GM21515 (cell line): ENCODE results near the gene KANSL1.
"Not testable (repeated sequence)": the region's sequence is repeated elsewhere in the genome, so short reads cannot be mapped to it uniquely, and the experiment has no call there.

Experiments
- ATAC-seq: cut with Tn5 transposase; IDR thresholded peaks from one replicate; pipeline ENCODE4 v1.9.1; 2021; ENCODE audit not compliant: unreplicated experiment

KANSL1 gene, protein sequence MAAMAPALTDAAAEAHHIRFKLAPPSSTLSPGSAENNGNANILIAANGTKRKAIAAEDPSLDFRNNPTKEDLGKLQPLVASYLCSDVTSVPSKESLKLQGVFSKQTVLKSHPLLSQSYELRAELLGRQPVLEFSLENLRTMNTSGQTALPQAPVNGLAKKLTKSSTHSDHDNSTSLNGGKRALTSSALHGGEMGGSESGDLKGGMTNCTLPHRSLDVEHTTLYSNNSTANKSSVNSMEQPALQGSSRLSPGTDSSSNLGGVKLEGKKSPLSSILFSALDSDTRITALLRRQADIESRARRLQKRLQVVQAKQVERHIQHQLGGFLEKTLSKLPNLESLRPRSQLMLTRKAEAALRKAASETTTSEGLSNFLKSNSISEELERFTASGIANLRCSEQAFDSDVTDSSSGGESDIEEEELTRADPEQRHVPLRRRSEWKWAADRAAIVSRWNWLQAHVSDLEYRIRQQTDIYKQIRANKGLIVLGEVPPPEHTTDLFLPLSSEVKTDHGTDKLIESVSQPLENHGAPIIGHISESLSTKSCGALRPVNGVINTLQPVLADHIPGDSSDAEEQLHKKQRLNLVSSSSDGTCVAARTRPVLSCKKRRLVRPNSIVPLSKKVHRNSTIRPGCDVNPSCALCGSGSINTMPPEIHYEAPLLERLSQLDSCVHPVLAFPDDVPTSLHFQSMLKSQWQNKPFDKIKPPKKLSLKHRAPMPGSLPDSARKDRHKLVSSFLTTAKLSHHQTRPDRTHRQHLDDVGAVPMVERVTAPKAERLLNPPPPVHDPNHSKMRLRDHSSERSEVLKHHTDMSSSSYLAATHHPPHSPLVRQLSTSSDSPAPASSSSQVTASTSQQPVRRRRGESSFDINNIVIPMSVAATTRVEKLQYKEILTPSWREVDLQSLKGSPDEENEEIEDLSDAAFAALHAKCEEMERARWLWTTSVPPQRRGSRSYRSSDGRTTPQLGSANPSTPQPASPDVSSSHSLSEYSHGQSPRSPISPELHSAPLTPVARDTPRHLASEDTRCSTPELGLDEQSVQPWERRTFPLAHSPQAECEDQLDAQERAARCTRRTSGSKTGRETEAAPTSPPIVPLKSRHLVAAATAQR (N-terminal part only)

DNA sequence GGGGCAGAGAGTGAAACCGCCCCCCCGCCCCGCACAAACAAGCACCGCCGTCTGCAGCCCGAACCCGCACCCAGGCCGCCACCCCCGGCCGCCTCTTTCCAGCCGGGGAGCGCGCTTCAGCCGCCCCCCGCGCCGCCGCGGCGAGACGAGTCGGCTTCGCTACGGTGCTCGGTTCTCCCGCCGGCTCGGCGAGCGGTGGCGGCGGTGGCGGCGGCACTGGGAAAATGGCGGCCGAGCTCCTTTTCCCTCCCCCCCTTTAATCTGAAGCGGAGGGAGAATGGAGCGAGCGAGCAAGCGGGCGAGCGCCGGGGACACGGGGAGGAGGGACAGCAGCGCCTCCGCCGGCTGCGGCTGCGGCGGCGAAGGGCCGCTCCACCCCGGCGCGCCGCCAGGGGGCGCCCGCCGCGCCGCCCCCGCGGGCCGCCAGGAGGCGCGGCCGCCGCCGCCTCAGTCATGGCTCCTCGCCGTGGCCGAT is at the start of gene KANSL1:
TSS of gene KANSL1 (minus strand) at position 279 of the 475 bp plus-strand sequence. CDS start 21,286 bp downstream, outside the sequence.
- peak; percentile 58 for ATAC-seq

DNA sequence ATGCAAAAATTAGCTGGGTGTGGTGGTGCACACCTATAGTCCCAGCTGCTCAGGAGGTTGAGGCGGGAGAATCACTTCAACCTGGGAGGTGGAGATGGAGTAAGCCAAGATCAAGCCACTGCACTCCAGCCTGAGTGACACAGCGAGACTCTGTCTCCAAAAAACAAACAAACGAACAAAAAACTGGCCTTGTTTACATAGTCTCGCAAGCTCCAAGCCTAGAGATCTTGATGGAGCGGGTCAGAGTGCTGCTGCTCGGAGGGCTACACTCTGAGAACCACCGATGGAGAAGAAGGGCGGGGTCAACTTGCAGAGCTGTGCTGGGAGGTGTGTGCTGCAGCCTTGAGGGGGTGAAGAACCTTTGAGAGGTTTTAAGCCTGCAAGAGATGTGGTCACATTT is 38.1 kb upstream of the KANSL1 start:
- ATAC-seq: not testable (repeated sequence)

DNA sequence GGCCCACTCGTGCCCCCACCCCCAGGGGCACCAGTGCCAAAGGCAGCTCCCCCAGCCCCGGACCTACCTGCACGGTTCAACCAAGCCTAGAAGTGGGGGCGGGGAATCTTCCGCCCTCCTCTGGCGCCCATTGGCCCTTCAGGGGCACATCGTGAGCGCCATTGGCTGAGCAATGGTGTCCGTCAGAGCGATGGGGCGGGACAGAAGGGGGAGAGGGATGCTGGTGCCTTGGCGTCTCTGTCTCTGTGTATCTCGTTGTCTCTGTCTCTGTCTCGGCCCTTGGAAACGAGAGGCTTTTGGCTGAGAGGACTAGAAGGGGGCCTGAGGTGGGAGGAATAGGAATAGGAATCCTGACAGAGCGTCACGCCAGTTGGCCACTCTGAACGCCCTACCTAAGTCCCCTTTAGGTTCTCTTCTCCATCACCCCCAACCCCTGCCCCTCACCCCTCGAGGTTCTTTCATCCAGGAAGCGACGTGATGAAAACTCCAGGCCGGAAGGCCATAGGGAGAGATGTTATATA is 32.1 kb upstream of the KANSL1 start:
- ATAC-seq: peak; percentile 99

DNA sequence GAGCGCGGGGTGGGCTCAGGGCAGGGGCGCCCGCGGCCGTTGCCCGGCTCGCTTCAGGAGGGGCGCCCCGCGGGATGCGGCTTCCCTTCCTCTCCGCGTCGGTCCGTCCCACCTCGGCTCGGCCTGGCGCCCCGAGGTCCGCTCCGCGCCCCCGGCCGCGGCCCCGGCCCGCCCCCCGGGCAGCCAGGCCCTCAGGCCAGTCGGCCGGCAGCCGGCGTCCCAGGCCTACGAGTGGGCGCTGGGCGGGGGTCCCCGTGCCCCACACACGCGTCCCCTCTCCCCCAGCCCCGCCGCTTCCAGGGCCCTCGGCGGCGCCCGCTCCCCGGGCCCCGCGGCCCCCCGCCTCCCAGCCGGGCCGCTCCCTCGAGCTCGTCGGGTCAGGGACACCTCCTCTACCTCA is 31.6 kb upstream of the KANSL1 start:
- peak; percentile 42 for ATAC-seq

DNA sequence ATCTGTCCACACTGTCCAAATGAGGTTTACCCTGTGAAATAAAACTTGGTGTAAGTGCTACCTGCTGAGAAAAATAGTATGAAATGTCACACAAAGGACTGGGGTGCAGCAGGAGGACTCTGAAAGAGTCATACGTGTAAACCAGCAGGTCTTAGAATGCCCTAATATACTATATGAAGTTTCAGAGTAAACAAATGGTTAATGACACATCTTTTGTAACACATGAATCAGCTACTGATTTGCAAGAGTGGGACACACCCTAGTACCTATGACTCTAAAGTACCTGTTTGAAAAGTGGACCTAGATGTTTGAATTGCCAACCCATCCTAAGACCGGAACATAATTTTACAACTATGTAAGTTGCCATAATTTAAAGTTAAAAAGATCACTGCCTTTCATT is 29.8 kb upstream of the KANSL1 start:
- not testable (repeated sequence) for ATAC-seq

DNA sequence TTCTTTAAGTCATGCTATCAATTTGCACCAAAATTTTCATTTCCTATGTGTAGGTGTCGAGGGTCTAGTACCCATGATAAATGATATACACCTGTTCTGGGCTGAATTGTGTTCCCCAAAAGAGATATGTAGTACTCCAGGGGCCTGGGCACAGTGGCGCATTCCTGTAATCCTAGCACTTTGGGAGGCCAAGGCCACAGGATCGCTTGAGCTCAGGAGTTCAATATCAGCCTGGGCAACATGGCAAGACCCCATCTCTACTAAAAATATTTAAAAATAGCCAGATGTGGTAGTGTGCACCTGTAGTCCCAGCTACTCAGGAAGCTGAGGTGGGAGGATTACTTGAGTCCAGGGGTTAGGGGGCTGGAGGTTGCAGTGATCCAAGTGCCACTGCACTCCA is 23.5 kb upstream of the KANSL1 start:
- no peak for ATAC-seq

DNA sequence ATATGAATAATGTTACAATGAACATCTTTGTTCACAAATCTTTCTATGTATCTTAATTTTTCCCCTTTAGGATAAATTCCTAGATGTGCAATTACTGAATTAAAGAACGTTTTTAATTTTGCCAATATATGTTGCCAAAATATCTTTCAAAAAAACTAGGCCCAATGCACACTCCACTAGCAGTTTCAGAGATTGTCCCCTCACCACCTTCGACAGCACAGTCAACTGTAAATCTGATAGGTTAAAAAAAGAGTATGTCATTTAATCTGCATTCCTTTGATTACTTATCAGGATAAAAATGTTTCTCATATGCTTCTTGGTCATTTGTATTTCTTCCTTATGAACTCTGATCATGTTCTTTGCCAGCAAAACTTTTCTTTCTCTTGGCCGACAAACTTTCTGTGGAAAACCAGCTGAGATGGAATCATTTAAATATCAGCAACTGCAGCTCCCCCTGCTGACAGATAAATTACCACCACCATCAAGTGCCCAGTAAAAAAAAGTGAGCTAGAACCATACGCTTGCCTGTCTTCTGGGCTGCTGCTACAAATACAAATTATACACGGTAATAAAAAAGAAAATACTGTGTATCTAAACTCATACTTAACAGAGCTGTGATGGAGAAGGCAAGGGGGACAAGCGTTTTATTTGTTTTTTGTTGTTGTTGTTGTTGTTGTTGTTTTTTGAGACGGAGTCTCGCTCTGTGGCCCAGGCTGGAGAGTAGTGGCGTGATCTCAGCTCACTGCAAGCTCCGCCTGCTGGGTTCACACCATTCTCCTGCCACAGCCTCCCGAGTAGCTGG is 19.6 kb upstream of the KANSL1 start:
- no peak for ATAC-seq

DNA sequence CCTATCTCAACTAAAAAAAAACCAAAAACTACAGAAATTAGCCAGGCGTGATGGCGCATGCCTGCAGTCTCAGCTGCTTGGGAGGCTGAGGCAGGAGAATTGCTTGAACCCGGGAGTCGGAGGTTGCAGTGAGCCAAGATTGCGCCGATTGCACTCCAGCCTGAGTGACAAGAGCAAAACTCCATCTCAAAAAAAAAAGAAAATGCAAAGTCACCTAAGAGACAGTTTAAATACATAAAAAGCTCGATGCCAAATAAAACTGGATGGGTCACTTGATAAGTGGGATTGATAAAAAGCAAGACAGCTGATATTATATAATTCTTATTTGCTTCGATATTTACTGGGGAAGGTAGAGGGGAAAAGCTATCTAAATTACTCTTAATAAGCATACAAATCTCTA is 15.8 kb upstream of the KANSL1 start:
- no peak for ATAC-seq

DNA sequence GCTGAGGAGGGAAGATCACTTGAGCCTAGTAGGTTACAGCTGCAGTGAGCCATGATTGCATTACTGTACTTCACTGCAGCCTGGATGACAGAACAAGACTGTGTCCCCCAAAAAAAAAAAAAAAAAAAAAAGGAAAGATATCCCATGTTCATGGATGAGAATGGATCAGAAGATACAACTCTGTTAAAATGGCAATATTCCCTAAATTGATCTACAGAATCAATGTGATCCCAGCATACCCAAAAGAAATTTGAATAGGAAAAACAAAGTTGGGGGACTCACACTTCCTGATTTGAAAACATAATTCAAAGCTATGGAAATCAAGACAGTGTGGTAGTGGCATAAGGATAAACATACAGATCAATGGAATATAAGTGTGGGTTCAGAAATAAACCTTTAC is 12.7 kb upstream of the KANSL1 start:
- ATAC-seq: no peak

DNA sequence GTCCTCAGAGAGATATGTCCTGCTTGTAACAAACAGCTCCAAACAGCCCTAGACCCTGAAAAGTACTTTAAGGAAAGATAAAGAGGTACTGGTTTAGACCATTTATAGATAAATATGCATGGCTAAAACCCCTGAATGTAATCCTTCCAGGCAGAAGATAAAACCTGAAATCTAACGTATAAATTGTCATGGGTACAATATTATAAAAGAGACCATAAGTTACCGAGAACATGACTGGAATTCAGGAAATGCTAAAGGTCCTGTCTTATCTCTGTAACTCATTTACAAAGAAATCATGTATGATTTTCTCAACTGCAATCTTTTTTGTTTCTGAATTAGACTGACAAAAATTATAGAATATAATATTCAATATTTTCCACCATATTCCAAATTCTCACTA is 9.2 kb upstream of the KANSL1 start:
- ATAC-seq: no peak

DNA sequence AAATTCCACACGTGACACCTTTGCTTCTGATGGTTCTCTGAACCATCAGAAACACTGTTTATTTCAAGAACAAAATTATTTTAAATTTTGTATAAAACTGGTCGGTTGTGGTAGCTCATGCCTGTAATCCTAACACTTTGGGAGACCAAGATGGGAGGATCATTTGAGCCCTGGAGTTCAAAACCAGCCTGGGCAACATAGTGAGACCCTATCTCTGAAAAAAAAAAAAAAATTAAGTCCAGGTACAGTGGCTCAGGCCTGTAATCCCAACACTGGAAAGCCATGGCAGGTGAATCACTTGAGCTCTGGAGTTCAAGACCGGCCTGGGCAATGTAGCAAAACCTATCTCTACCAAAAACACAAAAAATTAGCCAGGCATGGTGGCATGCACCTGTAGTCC is 8.3 kb upstream of the KANSL1 start:
- no peak for ATAC-seq

DNA sequence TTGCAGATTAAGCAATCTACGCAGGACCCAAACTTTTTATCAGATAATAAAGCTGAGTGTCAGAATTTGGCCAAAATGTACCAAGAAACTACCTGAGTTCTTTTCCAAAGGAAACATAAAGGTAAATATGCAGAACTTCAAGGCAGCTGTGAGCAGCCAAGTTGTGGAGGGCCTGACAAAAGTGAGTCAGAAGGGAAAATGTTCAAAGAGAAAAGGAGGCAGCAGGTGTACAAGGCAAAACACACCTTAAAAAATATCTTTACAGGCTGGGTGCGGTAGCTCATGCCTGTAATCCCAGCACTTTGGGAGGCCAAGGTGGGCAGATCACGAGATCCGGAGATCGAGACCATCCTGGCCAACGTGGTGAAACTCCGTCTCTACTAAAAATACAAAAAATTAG is 7.0 kb upstream of the KANSL1 start:
- no peak for ATAC-seq

DNA sequence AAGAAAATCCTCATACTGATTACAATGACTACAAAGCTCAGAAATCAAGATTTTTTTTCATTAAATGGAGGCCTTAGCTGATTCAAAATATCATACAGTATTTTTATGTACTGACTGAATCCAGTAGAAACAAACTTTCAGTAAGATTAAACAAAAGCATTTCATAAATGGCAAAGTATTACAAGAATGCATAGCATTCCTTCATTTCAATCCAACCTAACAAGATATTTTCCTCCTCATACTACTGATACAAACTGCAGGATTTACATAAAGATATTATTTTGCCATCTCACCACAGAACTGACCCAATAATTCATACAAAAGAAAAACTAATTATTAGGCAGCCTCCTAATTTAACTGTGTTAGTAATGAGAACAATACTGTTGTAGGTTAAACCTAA is 6.2 kb upstream of the KANSL1 start:
- ATAC-seq: no peak

DNA sequence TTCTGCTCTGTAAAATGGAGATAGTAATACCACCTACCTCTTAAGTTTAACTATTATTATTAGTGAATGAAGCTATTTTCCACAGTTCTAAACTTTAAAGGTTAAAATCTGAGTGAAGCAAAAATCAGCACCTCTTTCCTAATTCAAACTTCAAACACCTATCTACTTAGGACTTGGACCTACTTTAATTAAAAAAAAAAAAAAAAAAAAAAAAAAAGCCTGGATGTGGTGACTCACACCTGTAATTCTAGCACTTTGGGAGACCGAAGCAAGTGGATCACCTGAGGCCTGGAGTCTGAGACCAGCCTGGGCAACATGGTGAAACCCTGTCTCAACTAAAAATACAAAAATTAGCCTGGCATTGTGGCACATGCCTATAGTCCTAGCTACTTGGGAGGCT is 5.0 kb upstream of the KANSL1 start:
- no peak for ATAC-seq

DNA sequence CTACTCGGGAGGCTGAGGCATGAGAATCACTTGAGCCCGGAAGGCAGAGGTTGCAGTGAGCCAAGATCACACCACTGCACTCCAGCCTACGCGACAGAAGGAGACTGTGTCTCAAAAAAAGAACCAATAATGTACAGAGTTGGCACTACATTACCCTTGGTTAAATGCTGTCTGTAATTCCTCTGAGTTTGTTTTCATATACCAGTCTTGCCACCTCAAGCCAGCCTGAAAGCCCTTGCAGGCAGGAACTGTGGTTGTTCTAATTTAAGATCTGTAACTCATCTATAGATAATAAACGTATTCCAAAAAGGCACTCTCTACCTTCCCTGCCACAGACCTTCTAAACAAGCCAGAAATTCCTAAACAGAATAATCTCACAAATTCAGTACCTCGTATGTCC is 4.3 kb upstream of the KANSL1 start:
- no peak for ATAC-seq

DNA sequence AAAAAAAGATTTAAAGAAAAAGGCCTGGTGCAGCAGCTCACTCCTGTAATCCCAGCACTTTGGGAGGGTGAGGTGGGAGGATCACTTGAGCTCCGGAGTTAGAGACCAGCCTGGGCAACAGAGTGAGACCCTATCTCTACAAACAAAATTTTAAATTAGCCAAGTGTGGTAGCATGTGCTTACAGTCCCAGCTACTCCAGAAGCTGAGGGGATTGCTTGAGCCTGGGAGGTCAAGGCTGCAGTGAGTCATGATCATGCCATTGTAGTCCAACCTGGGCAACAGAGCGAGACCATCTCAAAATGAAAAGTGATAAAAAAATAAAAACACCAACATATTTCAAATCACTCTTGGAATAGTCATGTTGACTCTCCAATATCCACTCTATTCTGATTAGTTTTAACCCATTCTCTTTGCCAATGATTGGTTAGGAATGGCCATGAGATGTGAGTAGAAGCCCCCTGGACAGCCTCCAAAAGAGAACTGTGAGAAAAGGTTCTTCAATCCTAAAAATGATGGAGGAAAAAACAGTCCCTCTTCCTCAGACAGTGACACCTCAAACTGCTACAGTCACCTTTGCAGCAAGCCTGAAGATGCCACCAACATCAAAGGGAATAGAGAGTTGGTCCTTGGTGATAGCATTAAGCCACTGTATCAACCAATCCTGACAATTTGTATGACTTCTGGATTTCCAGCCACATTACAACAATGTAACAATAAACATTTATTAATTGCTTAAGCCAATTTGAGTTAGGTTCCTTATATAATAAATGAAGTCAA is 2.9 kb upstream of the KANSL1 start:
- no peak for ATAC-seq

DNA sequence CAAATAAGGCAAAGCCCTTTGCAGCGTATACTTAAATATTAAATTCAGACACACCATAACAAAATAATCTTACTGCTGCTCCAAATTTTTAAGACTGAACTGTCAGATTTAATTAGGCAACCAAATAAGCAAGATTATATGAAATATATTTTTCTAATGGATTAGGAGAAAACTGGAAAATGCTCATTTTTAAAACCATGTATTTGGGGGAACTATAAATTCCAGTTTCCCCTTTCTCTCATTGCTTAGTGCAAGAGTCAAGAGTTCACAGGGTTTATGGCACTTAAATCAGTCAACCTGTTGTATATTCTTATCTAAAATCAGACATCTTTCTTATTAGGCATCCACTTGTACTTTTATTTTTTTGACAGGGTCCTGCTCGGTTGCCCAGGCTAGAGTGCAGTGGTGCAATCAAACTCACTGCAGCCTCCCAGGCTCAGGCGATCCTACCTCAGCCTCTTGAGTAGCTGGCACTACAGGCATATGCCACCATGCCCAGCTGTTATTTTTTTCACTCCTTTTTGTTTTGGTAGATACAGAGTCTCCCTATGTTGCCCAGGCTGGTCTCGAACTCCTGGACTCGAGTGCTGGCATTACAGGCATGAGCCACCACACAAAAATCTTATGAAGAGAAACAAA is 2.1 kb upstream of the KANSL1 start:
- ATAC-seq: no peak

DNA sequence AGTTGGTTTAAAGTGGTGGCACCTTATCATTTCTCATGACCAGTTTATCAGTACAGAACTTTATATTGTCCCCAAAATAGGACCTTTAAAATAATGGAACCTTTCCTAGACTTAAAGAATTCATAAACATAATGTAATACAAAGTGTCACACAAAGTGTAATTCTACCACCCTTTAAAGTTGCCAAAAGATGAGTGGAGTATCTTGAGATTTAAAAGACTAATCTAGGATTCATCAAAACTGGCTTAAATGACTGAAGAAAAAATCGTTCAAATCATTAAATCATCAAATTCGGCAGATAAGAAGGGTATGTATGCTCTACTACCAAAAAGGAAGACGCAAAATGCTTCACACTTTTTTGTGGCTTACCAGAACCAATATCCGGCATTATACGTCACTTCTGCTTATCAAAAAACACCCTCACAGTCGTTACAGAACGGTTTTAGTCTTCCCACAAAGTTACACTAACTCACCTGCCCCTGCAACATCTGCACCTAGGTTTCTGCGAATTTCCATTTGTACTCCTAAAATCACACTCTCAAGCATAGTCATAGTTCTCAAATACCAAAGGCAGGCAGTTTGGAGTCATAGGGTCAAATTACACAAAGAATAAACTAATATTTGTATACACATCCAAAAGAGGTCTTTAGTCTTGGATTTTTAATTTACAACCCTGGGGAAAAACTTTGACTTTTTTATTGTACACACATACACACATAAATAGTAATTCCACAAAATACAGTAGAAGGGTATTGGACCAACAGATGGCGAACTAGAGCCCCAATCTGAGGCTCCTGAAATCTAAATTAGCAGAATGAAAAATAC is 1.4 kb upstream of the KANSL1 start:
- ATAC-seq: no peak
